GM23338 (cell line): ENCODE measurements around the gene ADPRHL1. TPM values are rescaled to one million over a fixed set of nuclear protein-coding genes. Genes with fewer than 3 reads are reported as not detected.

Source experiments
- ATAC-seq: fragments of 200-7000 bp; cut with Tn5 transposase; 3 replicates; pipeline ENCODE4 v1.9.1; 2020
- DNase-seq: peaks from one replicate; pipeline ENCODE4 v3.0.0-alpha.2; 2015; ENCODE audit warnings: low spot score
- H2AFZ ChIP-seq: fragments of 200-600 bp; sonication (generic); 2 replicates; pipeline ENCODE4 v1.8.0; 2016; ENCODE audit warnings: antibody characterized with exemption, mild to moderate bottlenecking, moderate library complexity
- H3F3A ChIP-seq: fragments of 200-600 bp; sonication (generic); replicated peaks from 2 replicates; pipeline ENCODE4 v1.8.0; 2017; ENCODE audit warnings: antibody characterized with exemption, mixed run types, low read depth
- H3K27ac ChIP-seq: fragments of 200-600 bp; sonication (generic); 2 replicates; pipeline ENCODE4 v1.6.1; 2016; ENCODE audit warnings: low read depth
- H3K27me3 ChIP-seq: fragments of 200-600 bp; sonication (generic); 2 replicates; pipeline ENCODE4 v1.8.0; 2016; ENCODE audit warnings: mild to moderate bottlenecking, mixed run types, moderate library complexity; ENCODE audit not compliant: insufficient read depth
- H3K36me3 ChIP-seq: fragments of 200-600 bp; sonication (generic); 2 replicates; pipeline ENCODE4 v1.8.0; 2016; ENCODE audit warnings: mild to moderate bottlenecking; ENCODE audit not compliant: insufficient read depth
- H3K4me1 ChIP-seq: fragments of 200-600 bp; sonication (generic); 2 replicates; pipeline ENCODE4 v1.8.0; 2016; ENCODE audit warnings: mild to moderate bottlenecking, moderate library complexity; ENCODE audit not compliant: insufficient read depth
- H3K4me2 ChIP-seq: fragments of 200-600 bp; sonication (generic); 2 replicates; pipeline ENCODE4 v1.7.1; 2017; ENCODE audit warnings: mixed run types
- H3K4me3 ChIP-seq: fragments of 200-600 bp; sonication (generic); 2 replicates; pipeline ENCODE4 v1.6.1; 2016; ENCODE audit warnings: mixed run types
- H3K79me2 ChIP-seq: fragments of 200-600 bp; sonication (generic); replicated peaks from 2 replicates; pipeline ENCODE4 v1.8.0; 2017; ENCODE audit warnings: mild to moderate bottlenecking; ENCODE audit not compliant: insufficient read depth
- H3K9me2 ChIP-seq: fragments of 200-600 bp; sonication (generic); 2 replicates; pipeline ENCODE4 v1.8.0; 2017; ENCODE audit not compliant: insufficient read depth
- H4K20me1 ChIP-seq: fragments of 200-600 bp; sonication (generic); replicated peaks from 2 replicates; pipeline ENCODE4 v1.8.0; 2017; ENCODE audit warnings: mild to moderate bottlenecking; ENCODE audit not compliant: insufficient read depth
- H3K27ac Mint-ChIP-seq: 2 replicates; pipeline ENCODE4 v1.8.0; 2020; ENCODE audit warnings: inconsistent platforms, mild to moderate bottlenecking, moderate library complexity, mixed read lengths
- H3K27me3 Mint-ChIP-seq: 3 replicates; pipeline ENCODE4 v1.8.0; 2022; ENCODE audit warnings: low read depth, mild to moderate bottlenecking, moderate library complexity, mixed read lengths, inconsistent platforms; ENCODE audit not compliant: insufficient read depth, poor library complexity
- H3K36me3 Mint-ChIP-seq: 3 replicates; pipeline ENCODE4 v1.8.0; 2021; ENCODE audit warnings: low read depth, mild to moderate bottlenecking, inconsistent platforms, moderate library complexity, mixed read lengths
- H3K4me1 Mint-ChIP-seq: 3 replicates; pipeline ENCODE4 v1.8.0; 2020; ENCODE audit warnings: mild to moderate bottlenecking, inconsistent platforms, mixed read lengths
- H3K4me3 Mint-ChIP-seq: 3 replicates; pipeline ENCODE4 v1.8.0; 2021; ENCODE audit warnings: moderate library complexity, mild to moderate bottlenecking, inconsistent platforms, mixed read lengths
- H3K9me3 Mint-ChIP-seq: 3 replicates; pipeline ENCODE4 v1.8.0; 2020; ENCODE audit warnings: moderate library complexity, mild to moderate bottlenecking, inconsistent platforms, mixed read lengths
- CREB1 ChIP-seq: fragments of 250-450 bp; sonication (Bioruptor Pico); IDR thresholded peaks from 2 replicates; pipeline ENCODE4 v1.5.0; 2020; ENCODE audit warnings: low read depth, mild to moderate bottlenecking, moderate library complexity
- ETS1 ChIP-seq: IDR thresholded peaks from 2 replicates; pipeline ENCODE4 v1.6.1; 2016; ENCODE audit warnings: antibody characterized with exemption
- EZH2 ChIP-seq: fragments of 200-600 bp; sonication (generic); IDR thresholded peaks from one replicate; pipeline ENCODE4 v1.8.0; 2017; ENCODE audit warnings: antibody characterized with exemption, mild to moderate bottlenecking, low read depth; ENCODE audit not compliant: unreplicated experiment
- EZH2phosphoT487 ChIP-seq: fragments of 200-600 bp; sonication (generic); IDR thresholded peaks from one replicate; pipeline ENCODE4 v1.8.1; 2018; ENCODE audit warnings: antibody characterized with exemption; ENCODE audit not compliant: unreplicated experiment
- JUNB ChIP-seq: IDR thresholded peaks from one replicate; pipeline ENCODE4 v1.6.1; 2016; ENCODE audit warnings: antibody characterized with exemption; ENCODE audit not compliant: unreplicated experiment
- NANOG ChIP-seq: IDR thresholded peaks from 2 replicates; pipeline ENCODE4 v1.6.1; 2016; ENCODE audit warnings: antibody characterized with exemption, borderline replicate concordance
- POLR2AphosphoS5 ChIP-seq: IDR thresholded peaks from 2 replicates; pipeline ENCODE4 v1.6.1; 2016; ENCODE audit warnings: antibody characterized with exemption, low read depth
- STAT1 ChIP-seq: IDR thresholded peaks from one replicate; pipeline ENCODE4 v1.6.1; 2016; ENCODE audit warnings: antibody characterized with exemption; ENCODE audit not compliant: unreplicated experiment
- ZNF114 ChIP-seq: fragments of 250-450 bp; sonication (Bioruptor Pico); IDR thresholded peaks from 2 replicates; pipeline ENCODE4 v1.5.0; 2020; ENCODE audit warnings: mild to moderate bottlenecking, moderate library complexity
- ZNF331 ChIP-seq: fragments of 250-450 bp; sonication (Bioruptor Pico); IDR thresholded peaks from 2 replicates; pipeline ENCODE4 v1.5.0; 2020; ENCODE audit warnings: low read depth, mild to moderate bottlenecking, moderate library complexity
- polyA plus RNA-seq: library from polyadenylated mRNA; unstranded; fragments of >200 nt; fragmentation: Nextera tagmentation; extraction: Ambion mirVana; gene quantifications from 2 replicates; pipeline ENCODE4 v1.2.1, GENCODE V29; 2016
- total RNA-seq: library from RNA; depleted of rRNA; stranded (reverse); fragments of >200 nt; shearing (Covaris generic); gene quantifications from 2 replicates; pipeline ENCODE4 v1.2.3, GENCODE V29; 2014
- TF ChIP-seq, protein P1 (sequence below): IDR thresholded peaks from one replicate; pipeline ENCODE4 v1.6.1; 2018; ENCODE audit warnings: antibody characterized with exemption; ENCODE audit not compliant: unreplicated experiment
- TF ChIP-seq, protein P2 (sequence below): fragments of 250-450 bp; sonication (Bioruptor Pico); IDR thresholded peaks from 2 replicates; pipeline ENCODE4 v1.5.0; 2020; ENCODE audit warnings: mild to moderate bottlenecking, moderate library complexity
- TF ChIP-seq, protein P3 (sequence below), 2 experiments: fragments of 200-600 bp in 1 of 2; sonication (generic) in 1 of 2; conservative IDR thresholded peaks; 2 replicates each; pipeline versions ENCODE4 v1.5.1 to v1.6.1; 2016 to 2017; ENCODE audit warnings: antibody characterized with exemption in 2 of 2, low read depth in 2 of 2, mild to moderate bottlenecking in 2 of 2, moderate library complexity in 1 of 2

ADPRHL1 gene
- total and polyA plus RNA-seq, 2 experiments from 2014 or later, result 0.80 to 1.0 TPM

GRCh38 chr13:113354831-113355610, 98.3 kb downstream of the ADPRHL1 start:
- H2AFZ ChIP-seq, result no peak overlapping the region
- H3K9me3 Mint-ChIP-seq, result no peaks in the 10 kb centered on the region; the same call in 2 of the 3 replicates
- peaks cover 48% of the 10 kb centered on the region for H3K79me2 ChIP-seq
- no peak for DNase-seq
- H3K36me3 ChIP-seq, result peaks cover 23% of the 10 kb centered on the region
- no peak overlapping the region for H3K4me3 Mint-ChIP-seq
- no peaks in the 10 kb centered on the region; the same call in 1 of the 2 replicates for H3K4me1 ChIP-seq
- H4K20me1 ChIP-seq, result peaks cover 35% of the 10 kb centered on the region
- peak overlapping the region; percentile 55; the same call in 1 of the 2 replicates for H3K27ac ChIP-seq
- H3K27me3 ChIP-seq, result no peaks in the 10 kb centered on the region
- H3F3A ChIP-seq, result peaks cover 8% of the 10 kb centered on the region
- peaks cover 3% of the 10 kb centered on the region; the same call in 1 of the 3 replicates for H3K4me1 Mint-ChIP-seq
- no peak overlapping the region for H3K4me2 ChIP-seq
- TF ChIP-seq NANOG (no peak), ZNF331 (no peak), ETS1 (no peak), EZH2phosphoT487 (no peak), CREB1 (CRISPR knock-in tag) (no peak), ZNF114 (CRISPR knock-in tag) (no peak), STAT1 (no peak), JUNB (no peak), EZH2 (no peak), POLR2AphosphoS5 (no peak)
- TF ChIP-seq, protein P1, sequence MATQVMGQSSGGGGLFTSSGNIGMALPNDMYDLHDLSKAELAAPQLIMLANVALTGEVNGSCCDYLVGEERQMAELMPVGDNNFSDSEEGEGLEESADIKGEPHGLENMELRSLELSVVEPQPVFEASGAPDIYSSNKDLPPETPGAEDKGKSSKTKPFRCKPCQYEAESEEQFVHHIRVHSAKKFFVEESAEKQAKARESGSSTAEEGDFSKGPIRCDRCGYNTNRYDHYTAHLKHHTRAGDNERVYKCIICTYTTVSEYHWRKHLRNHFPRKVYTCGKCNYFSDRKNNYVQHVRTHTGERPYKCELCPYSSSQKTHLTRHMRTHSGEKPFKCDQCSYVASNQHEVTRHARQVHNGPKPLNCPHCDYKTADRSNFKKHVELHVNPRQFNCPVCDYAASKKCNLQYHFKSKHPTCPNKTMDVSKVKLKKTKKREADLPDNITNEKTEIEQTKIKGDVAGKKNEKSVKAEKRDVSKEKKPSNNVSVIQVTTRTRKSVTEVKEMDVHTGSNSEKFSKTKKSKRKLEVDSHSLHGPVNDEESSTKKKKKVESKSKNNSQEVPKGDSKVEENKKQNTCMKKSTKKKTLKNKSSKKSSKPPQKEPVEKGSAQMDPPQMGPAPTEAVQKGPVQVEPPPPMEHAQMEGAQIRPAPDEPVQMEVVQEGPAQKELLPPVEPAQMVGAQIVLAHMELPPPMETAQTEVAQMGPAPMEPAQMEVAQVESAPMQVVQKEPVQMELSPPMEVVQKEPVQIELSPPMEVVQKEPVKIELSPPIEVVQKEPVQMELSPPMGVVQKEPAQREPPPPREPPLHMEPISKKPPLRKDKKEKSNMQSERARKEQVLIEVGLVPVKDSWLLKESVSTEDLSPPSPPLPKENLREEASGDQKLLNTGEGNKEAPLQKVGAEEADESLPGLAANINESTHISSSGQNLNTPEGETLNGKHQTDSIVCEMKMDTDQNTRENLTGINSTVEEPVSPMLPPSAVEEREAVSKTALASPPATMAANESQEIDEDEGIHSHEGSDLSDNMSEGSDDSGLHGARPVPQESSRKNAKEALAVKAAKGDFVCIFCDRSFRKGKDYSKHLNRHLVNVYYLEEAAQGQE, result no peak
- TF ChIP-seq, protein P2, sequence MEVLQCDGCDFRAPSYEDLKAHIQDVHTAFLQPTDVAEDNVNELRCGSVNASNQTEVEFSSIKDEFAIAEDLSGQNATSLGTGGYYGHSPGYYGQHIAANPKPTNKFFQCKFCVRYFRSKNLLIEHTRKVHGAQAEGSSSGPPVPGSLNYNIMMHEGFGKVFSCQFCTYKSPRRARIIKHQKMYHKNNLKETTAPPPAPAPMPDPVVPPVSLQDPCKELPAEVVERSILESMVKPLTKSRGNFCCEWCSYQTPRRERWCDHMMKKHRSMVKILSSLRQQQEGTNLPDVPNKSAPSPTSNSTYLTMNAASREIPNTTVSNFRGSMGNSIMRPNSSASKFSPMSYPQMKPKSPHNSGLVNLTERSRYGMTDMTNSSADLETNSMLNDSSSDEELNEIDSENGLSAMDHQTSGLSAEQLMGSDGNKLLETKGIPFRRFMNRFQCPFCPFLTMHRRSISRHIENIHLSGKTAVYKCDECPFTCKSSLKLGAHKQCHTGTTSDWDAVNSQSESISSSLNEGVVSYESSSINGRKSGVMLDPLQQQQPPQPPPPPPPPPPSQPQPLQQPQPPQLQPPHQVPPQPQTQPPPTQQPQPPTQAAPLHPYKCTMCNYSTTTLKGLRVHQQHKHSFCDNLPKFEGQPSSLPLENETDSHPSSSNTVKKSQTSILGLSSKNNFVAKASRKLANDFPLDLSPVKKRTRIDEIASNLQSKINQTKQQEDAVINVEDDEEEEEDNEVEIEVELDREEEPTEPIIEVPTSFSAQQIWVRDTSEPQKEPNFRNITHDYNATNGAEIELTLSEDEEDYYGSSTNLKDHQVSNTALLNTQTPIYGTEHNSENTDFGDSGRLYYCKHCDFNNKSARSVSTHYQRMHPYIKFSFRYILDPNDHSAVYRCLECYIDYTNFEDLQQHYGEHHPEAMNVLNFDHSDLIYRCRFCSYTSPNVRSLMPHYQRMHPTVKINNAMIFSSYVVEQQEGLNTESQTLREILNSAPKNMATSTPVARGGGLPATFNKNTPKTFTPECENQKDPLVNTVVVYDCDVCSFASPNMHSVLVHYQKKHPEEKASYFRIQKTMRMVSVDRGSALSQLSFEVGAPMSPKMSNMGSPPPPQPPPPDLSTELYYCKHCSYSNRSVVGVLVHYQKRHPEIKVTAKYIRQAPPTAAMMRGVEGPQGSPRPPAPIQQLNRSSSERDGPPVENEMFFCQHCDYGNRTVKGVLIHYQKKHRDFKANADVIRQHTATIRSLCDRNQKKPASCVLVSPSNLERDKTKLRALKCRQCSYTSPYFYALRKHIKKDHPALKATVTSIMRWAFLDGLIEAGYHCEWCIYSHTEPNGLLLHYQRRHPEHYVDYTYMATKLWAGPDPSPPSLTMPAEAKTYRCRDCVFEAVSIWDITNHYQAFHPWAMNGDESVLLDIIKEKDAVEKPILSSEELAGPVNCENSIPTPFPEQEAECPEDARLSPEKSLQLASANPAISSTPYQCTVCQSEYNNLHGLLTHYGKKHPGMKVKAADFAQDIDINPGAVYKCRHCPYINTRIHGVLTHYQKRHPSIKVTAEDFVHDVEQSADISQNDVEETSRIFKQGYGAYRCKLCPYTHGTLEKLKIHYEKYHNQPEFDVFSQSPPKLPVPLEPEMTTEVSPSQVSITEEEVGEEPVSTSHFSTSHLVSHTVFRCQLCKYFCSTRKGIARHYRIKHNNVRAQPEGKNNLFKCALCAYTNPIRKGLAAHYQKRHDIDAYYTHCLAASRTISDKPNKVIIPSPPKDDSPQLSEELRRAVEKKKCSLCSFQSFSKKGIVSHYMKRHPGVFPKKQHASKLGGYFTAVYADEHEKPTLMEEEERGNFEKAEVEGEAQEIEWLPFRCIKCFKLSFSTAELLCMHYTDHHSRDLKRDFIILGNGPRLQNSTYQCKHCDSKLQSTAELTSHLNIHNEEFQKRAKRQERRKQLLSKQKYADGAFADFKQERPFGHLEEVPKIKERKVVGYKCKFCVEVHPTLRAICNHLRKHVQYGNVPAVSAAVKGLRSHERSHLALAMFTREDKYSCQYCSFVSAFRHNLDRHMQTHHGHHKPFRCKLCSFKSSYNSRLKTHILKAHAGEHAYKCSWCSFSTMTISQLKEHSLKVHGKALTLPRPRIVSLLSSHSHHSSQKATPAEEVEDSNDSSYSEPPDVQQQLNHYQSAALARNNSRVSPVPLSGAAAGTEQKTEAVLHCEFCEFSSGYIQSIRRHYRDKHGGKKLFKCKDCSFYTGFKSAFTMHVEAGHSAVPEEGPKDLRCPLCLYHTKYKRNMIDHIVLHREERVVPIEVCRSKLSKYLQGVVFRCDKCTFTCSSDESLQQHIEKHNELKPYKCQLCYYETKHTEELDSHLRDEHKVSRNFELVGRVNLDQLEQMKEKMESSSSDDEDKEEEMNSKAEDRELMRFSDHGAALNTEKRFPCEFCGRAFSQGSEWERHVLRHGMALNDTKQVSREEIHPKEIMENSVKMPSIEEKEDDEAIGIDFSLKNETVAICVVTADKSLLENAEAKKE (CRISPR knock-in tag), result no peak
- TF ChIP-seq, protein P3, sequence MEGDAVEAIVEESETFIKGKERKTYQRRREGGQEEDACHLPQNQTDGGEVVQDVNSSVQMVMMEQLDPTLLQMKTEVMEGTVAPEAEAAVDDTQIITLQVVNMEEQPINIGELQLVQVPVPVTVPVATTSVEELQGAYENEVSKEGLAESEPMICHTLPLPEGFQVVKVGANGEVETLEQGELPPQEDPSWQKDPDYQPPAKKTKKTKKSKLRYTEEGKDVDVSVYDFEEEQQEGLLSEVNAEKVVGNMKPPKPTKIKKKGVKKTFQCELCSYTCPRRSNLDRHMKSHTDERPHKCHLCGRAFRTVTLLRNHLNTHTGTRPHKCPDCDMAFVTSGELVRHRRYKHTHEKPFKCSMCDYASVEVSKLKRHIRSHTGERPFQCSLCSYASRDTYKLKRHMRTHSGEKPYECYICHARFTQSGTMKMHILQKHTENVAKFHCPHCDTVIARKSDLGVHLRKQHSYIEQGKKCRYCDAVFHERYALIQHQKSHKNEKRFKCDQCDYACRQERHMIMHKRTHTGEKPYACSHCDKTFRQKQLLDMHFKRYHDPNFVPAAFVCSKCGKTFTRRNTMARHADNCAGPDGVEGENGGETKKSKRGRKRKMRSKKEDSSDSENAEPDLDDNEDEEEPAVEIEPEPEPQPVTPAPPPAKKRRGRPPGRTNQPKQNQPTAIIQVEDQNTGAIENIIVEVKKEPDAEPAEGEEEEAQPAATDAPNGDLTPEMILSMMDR (conservative IDR thresholded peaks at IDR 0.05; ENCODE audit: low read depth in 2 of 2), result no peak
- peaks cover 62% of the 10 kb centered on the region for H3K36me3 Mint-ChIP-seq
- H3K9me2 ChIP-seq, result no peaks in the 10 kb centered on the region
- peak overlapping the region; percentile 72 for H3K27ac Mint-ChIP-seq
- peaks cover 3% of the 10 kb centered on the region for H3K27me3 Mint-ChIP-seq
- ATAC-seq, result no peak
- no peak overlapping the region for H3K4me3 ChIP-seq
